Caco-2 (cell line): ENCODE data around the gene AGBL5. TPM values are rescaled to one million over a fixed set of nuclear protein-coding genes. Genes with fewer than 3 reads are reported as not detected.

Experiments used
- BruUV-seq: library from RNA; stranded (reverse); fragments of 400-500 nt; replicated peaks from 2 replicates; lab custom pipeline; 2021; lab: Mats Ljungman, UMichigan
- CTCF ChIA-PET: fragments of 300-600 bp; sonication (Branson Sonifier 250); formaldehyde crosslinking; loops from one replicate; lab custom pipeline; 2022; ENCODE audit warnings: antibody characterized with exemption; lab: Charles Lee
- POLR2A ChIA-PET: fragments of 300-600 bp; sonication (Branson Sonifier 250); formaldehyde crosslinking; loops from one replicate; lab custom pipeline; 2022; ENCODE audit warnings: antibody characterized with exemption; lab: Charles Lee
- DNase-seq, 2 experiments: peaks; one replicate each; pipeline versions ENCODE4 v3.0.0 to v3.0.0-alpha.2; 2020 to 2022
- H3K27me3 ChIP-seq: replicated peaks from 2 replicates; pipeline ENCODE4 v1.6.0; 2011; ENCODE audit warnings: low read length; ENCODE audit not compliant: control insufficient read depth, insufficient read depth
- H3K36me3 ChIP-seq: 2 replicates; pipeline ENCODE4 v1.5.1; 2011; ENCODE audit warnings: low read length; ENCODE audit not compliant: control insufficient read depth, insufficient read depth
- H3K4me1 ChIP-seq: fragments of 250-450 bp; sonication (Bioruptor Pico); 2 replicates; pipeline ENCODE4 v1.5.1; 2020; ENCODE audit warnings: mild to moderate bottlenecking
- H3K4me3 ChIP-seq: 2 replicates; pipeline ENCODE4 v1.5.1; 2011; ENCODE audit warnings: low read depth, mild to moderate bottlenecking, control low read depth, low read length
- H3K9me3 ChIP-seq: fragments of 250-450 bp; sonication (Bioruptor Pico); 2 replicates; pipeline ENCODE4 v1.5.1; 2020; ENCODE audit warnings: mild to moderate bottlenecking, moderate library complexity
- H3K27ac Mint-ChIP-seq: one replicate; pipeline ENCODE4 v1.8.0; 2022; ENCODE audit warnings: mixed read lengths; ENCODE audit not compliant: unreplicated experiment
- H3K27me3 Mint-ChIP-seq: one replicate; pipeline ENCODE4 v1.8.0; 2022; ENCODE audit warnings: mixed read lengths; ENCODE audit not compliant: insufficient read depth, unreplicated experiment
- H3K36me3 Mint-ChIP-seq: one replicate; pipeline ENCODE4 v1.8.0; 2022; ENCODE audit warnings: mild to moderate bottlenecking, mixed read lengths; ENCODE audit not compliant: insufficient read depth, unreplicated experiment
- H3K4me1 Mint-ChIP-seq: one replicate; pipeline ENCODE4 v1.8.0; 2022; ENCODE audit warnings: low read depth, mixed read lengths; ENCODE audit not compliant: unreplicated experiment
- H3K4me3 Mint-ChIP-seq: one replicate; pipeline ENCODE4 v1.8.0; 2022; ENCODE audit warnings: mild to moderate bottlenecking, moderate library complexity, mixed read lengths; ENCODE audit not compliant: unreplicated experiment
- H3K9me3 Mint-ChIP-seq: one replicate; pipeline ENCODE4 v1.8.0; 2022; ENCODE audit warnings: mixed read lengths; ENCODE audit not compliant: unreplicated experiment
- CTCF ChIP-seq, 2 experiments: fragments of 200-600 bp in 1 of 2; IDR thresholded peaks; 1 replicate in 1 of 2; 2 replicates in 1 of 2; pipeline versions ENCODE4 v1.5.1 to v1.8.0; 2011 to 2022; ENCODE audit warnings: antibody characterized with exemption in 1 of 2, control low read depth in 1 of 2, inconsistent platforms in 1 of 2, low read depth in 1 of 2, low read length in 1 of 2, mild to moderate bottlenecking in 1 of 2, moderate library complexity in 1 of 2; ENCODE audit not compliant: insufficient read depth in 1 of 2, severe bottlenecking in 1 of 2, unreplicated experiment in 1 of 2
- intact Hi-C: fragments of 100-400 bp; cut with micrococcal nuclease; formaldehyde crosslinking; loops from one replicate; pipeline ENCODE4 v1.10.0; 2022; ENCODE audit not compliant: unreplicated experiment
- total RNA-seq: library from RNA; stranded (reverse); gene quantifications from 2 replicates; pipeline ENCODE4 v1.2.3, GENCODE V29; 2022

The AGBL5 gene
- total RNA-seq, 1 experiment from 2014 or later, result 34.1 TPM

- CTCF ChIA-PET, result interaction anchor here (0.6 to 1.6 kb wide), 5 partner anchors 13 to 186 kb away, joined by 3 to 6 read pairs (median 4); no protein-coding TSS in a partner anchor
- H3K27ac Mint-ChIP-seq, result no peak overlapping the region
- Histone ChIP-seq H3K27me3 (no peaks in the 10 kb centered on the region), H3K4me3 (no peak overlapping the region), H3K36me3 (no peaks in the 10 kb centered on the region), H3K9me3 (no peaks in the 10 kb centered on the region), H3K4me1 (peaks cover 30% of the 10 kb centered on the region)
- H3K27me3 Mint-ChIP-seq, result no peaks in the 10 kb centered on the region
- no peak overlapping the region for H3K4me3 Mint-ChIP-seq
- intact Hi-C loops, result loop anchor here (10.0 kb wide), 1 partner anchor 190 kb away; the partner anchor contains the start of gene TRIM54
- H3K4me1 Mint-ChIP-seq, result peaks cover 11% of the 10 kb centered on the region
- BruUV-seq, result no TSS peak
- H3K36me3 Mint-ChIP-seq, result no peaks in the 10 kb centered on the region
- no peak for TF ChIP-seq CTCF (IDR thresholded peaks at IDR 0.05; ENCODE audit: insufficient read depth in 1 of 2, low read depth in 1 of 2, low read length in 1 of 2, severe bottlenecking in 1 of 2, unreplicated experiment in 1 of 2)
- no peak for DNase-seq
- H3K9me3 Mint-ChIP-seq, result no peaks in the 10 kb centered on the region
- POLR2A ChIA-PET, result no interaction called here
Observed at GRCh38 chr2:27094353-27094984, 43.0 kb downstream of the AGBL5 start.

GRCh38 chr2:27095427-27095744, 43.9 kb downstream of the AGBL5 start:
- Histone ChIP-seq H3K4me3 (no peak overlapping the region), H3K4me1 (peaks cover 30% of the 10 kb centered on the region), H3K27me3 (no peaks in the 10 kb centered on the region), H3K36me3 (no peaks in the 10 kb centered on the region), H3K9me3 (no peaks in the 10 kb centered on the region)
- ChIA-PET POLR2A (interaction anchor here (0.6 kb wide), 1 partner anchor 8 kb away, joined by 4 read pairs; no protein-coding TSS in a partner anchor), CTCF (interaction anchor here (0.9 to 5.6 kb wide), 3 partner anchors 45 to 184 kb away, joined by 3 to 43 read pairs (median 4); no protein-coding TSS in a partner anchor)
- Mint-ChIP-seq H3K27ac (no peak overlapping the region), H3K4me1 (peaks cover 11% of the 10 kb centered on the region), H3K4me3 (peak overlapping the region; percentile 64), H3K9me3 (no peaks in the 10 kb centered on the region), H3K36me3 (no peaks in the 10 kb centered on the region), H3K27me3 (no peaks in the 10 kb centered on the region)
- DNase-seq, result no peak
- intact Hi-C loops, result loop anchor here (5.0 to 10.0 kb wide), 2 partner anchors 117 to 189 kb away; partner anchors contain the start of genes ATRAID, SLC5A6 and TRIM54
- no peak for TF ChIP-seq CTCF (IDR thresholded peaks at IDR 0.05; ENCODE audit: insufficient read depth in 1 of 2, low read depth in 1 of 2, low read length in 1 of 2, severe bottlenecking in 1 of 2, unreplicated experiment in 1 of 2)
- BruUV-seq, result no TSS peak

- ChIA-PET POLR2A (interaction anchor here (0.6 kb wide), 1 partner anchor 9 kb away, joined by 4 read pairs; no protein-coding TSS in a partner anchor), CTCF (interaction anchor here (0.9 to 5.6 kb wide), 5 partner anchors 9 to 183 kb away, joined by 3 to 43 read pairs (median 4); partner anchors contain the start of gene KHK)
Observed at GRCh38 chr2:27095745-27096651, 44.5 kb downstream of the AGBL5 start.

More at GRCh38 chr2:27095745-27096651, 44.5 kb downstream of the AGBL5 start:
- H3K4me1 Mint-ChIP-seq, result peaks cover 11% of the 10 kb centered on the region
- H3K4me3 Mint-ChIP-seq, result peak overlapping the region; percentile 64
- intact Hi-C loops, result loop anchor here (5.0 to 10.0 kb wide), 2 partner anchors 116 to 189 kb away; partner anchors contain the start of genes ATRAID, SLC5A6 and TRIM54
- no peak for TF ChIP-seq CTCF (IDR thresholded peaks at IDR 0.05; ENCODE audit: insufficient read depth in 1 of 2, low read depth in 1 of 2, low read length in 1 of 2, severe bottlenecking in 1 of 2, unreplicated experiment in 1 of 2)
- peak; percentile 66 for DNase-seq
- peak overlapping the region; percentile 71 for H3K27ac Mint-ChIP-seq
- H3K36me3 Mint-ChIP-seq, result no peaks in the 10 kb centered on the region
- BruUV-seq, result no TSS peak
- Histone ChIP-seq H3K36me3 (no peaks in the 10 kb centered on the region), H3K9me3 (no peaks in the 10 kb centered on the region), H3K4me3 (peak overlapping the region; percentile 0; the same call in 1 of the 2 replicates), H3K27me3 (no peaks in the 10 kb centered on the region), H3K4me1 (peaks cover 30% of the 10 kb centered on the region)
- no peaks in the 10 kb centered on the region for H3K9me3 Mint-ChIP-seq
- no peaks in the 10 kb centered on the region for H3K27me3 Mint-ChIP-seq
